ENCODE measurements around the gene CCDC179.

DNA sequence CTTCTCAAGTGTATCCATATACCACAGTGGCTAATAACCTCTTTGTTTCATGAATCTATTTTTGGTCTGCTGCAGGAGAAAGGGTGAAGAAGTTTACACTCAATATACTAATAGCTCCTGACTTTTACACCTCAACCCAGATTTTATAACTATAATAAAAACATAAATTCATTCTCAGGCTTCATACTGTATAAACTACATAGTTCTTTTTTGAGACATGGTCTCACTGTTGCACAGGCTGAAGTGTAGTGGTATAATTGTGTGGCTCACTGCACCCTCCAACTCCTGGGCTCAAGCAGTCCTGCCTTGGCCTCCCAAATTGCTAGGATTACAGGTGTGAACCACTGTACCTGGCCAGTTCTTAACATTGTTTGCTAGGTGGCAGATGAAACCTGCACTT lies 17.8 kb upstream of the CCDC179 start:
- TF ChIP-seq CHD1 (IDR thresholded peaks at IDR 0.05; ENCODE audit: low read length) (no peak), ZNF589 (CRISPR knock-in tag; IDR thresholded peaks at IDR 0.05; ENCODE audit: low read depth) (no peak), TCF7 (IDR thresholded peaks at IDR 0.05; ENCODE audit: borderline replicate concordance) (no peak), POLR2AphosphoS5 (IDR thresholded peaks at IDR 0.05; ENCODE audit: control insufficient read depth, insufficient read depth, low read depth, low read length) (no peak), HNRNPUL1 (IDR thresholded peaks at IDR 0.05; ENCODE audit: low read length) (no peak), ZC3H8 (IDR thresholded peaks at IDR 0.05) (no peak), CLOCK (CRISPR knock-in tag; IDR thresholded peaks at IDR 0.05; ENCODE audit: borderline replicate concordance) (no peak), RREB1 (CRISPR knock-in tag; IDR thresholded peaks at IDR 0.05) (no peak), ZNF274 (IDR thresholded peaks at IDR 0.05; ENCODE audit: borderline replicate concordance, low read depth, low read length) (no peak), U2AF2 (optimal IDR thresholded peaks at IDR 0.05; ENCODE audit: low read depth, low read length) (no peak)
- TF ChIP-seq, protein P1, sequence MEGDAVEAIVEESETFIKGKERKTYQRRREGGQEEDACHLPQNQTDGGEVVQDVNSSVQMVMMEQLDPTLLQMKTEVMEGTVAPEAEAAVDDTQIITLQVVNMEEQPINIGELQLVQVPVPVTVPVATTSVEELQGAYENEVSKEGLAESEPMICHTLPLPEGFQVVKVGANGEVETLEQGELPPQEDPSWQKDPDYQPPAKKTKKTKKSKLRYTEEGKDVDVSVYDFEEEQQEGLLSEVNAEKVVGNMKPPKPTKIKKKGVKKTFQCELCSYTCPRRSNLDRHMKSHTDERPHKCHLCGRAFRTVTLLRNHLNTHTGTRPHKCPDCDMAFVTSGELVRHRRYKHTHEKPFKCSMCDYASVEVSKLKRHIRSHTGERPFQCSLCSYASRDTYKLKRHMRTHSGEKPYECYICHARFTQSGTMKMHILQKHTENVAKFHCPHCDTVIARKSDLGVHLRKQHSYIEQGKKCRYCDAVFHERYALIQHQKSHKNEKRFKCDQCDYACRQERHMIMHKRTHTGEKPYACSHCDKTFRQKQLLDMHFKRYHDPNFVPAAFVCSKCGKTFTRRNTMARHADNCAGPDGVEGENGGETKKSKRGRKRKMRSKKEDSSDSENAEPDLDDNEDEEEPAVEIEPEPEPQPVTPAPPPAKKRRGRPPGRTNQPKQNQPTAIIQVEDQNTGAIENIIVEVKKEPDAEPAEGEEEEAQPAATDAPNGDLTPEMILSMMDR (IDR thresholded peaks at IDR 0.05 in 2 of 3, conservative IDR thresholded peaks at IDR 0.05 in 1 of 3; ENCODE audit: insufficient read depth in 2 of 3, low read depth in 1 of 3, low read length in 3 of 3): no peak
